ENCODE results near the gene PARD3B. TPM values are rescaled to one million over a fixed set of nuclear protein-coding genes. Genes with fewer than 3 reads are reported as not detected.

The PARD3B gene
- total RNA-seq, 2 experiments from 2014 or later: 0.23 to 0.53 TPM

DNA sequence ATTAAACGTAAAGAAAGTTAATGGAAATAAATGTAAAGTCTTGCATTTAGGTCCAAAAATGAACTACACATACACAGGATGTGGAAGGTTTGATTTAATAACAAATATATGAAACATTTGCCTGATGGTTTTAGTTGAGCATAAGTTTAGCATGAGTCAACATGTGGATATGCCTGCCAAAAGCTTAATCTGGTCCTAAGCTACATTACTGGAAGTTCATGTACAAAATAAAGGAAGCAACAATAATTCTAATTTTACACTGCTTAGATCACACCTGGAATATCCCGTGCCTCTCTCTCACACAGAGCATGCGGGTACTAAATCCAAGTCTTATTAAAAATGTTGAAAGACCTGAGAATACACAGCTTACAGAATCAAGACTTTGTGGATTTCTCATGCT lies 860.5 kb downstream of the PARD3B start:
- ChIA-PET CTCF (no interaction called here), POLR2A (no interaction called here)
- no peak for DNase-seq
- Mint-ChIP-seq H3K36me3 (ENCODE audit: low read depth) (no peaks in the 10 kb centered on the region), H3K27ac (no peak overlapping the region), H3K4me1 (no peaks in the 10 kb centered on the region), H3K27me3 (peaks cover 3% of the 10 kb centered on the region), H3K4me3 (no peak overlapping the region), H3K9me3 (no peaks in the 10 kb centered on the region)

DNA sequence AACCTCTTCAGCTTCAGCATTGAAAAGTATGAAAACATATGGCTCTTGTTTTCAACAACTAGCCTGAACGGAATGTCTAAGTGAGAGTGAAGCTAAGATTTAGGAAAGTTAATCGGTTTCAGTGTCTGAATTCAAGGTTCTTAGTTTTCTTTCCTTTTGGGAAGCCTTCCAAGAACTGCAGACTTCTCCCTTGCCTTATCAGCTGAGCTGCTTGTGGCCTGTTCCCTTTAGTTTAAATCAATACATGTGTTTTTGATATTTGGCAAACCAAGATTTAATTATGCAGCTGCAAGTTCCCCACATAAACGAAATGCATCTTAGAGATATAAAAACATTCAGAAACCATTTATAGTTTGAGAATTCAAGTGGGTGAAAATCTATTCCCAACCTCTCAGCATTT lies 862.7 kb downstream of the PARD3B start:
- Mint-ChIP-seq H3K4me1 (no peaks in the 10 kb centered on the region), H3K4me3 (no peak overlapping the region), H3K27me3 (no peaks in the 10 kb centered on the region), H3K36me3 (ENCODE audit: low read depth) (no peaks in the 10 kb centered on the region), H3K27ac (no peak overlapping the region), H3K9me3 (no peaks in the 10 kb centered on the region)
- ChIA-PET POLR2A (no interaction called here), CTCF (no interaction called here)
- no peak for DNase-seq

DNA sequence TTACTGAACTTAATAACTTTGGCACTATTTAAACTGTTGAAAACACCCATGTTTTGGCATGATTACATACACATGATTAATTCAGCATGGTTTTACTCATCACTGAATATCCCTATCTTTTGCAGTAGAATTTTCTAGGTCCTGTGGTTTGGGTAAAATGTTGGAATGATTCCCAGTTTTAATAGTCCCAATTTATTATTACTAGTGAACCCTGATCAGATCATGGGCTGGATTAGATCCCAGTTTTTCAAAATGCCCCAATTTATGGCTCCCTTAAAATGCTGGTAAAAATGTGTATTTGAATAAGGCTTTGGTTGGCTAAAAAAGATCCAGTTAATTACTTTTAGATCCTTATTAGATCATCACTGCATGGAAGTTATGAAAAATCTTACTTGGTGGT lies 863.4 kb downstream of the PARD3B start:
- Mint-ChIP-seq H3K4me3 (no peak overlapping the region), H3K4me1 (no peaks in the 10 kb centered on the region), H3K9me3 (no peaks in the 10 kb centered on the region), H3K27me3 (no peaks in the 10 kb centered on the region), H3K27ac (no peak overlapping the region), H3K36me3 (ENCODE audit: low read depth) (no peaks in the 10 kb centered on the region)
- no peak for DNase-seq
- ChIA-PET POLR2A (no interaction called here), CTCF (no interaction called here)

DNA sequence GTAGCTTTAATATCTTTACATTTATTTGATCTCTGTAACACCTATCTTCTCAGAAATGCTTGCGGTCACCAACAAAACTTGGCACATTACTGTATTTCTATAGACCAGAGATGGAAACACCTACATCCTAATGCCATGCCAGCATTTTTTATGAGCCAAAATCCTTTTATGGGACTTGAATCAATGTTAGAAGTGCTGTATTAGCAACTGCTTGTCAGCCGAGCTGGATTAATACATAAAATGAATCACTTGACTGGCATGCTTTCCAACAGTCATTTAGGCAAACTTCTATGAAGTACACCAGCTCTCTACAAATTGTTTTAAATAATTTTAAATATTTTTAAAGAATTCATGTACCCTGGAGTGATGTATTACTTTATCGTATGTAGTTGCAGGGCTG lies 864.1 kb downstream of the PARD3B start:
- ChIA-PET CTCF (no interaction called here), POLR2A (no interaction called here)
- no peaks in the 10 kb centered on the region for H3K27me3 Mint-ChIP-seq

DNA sequence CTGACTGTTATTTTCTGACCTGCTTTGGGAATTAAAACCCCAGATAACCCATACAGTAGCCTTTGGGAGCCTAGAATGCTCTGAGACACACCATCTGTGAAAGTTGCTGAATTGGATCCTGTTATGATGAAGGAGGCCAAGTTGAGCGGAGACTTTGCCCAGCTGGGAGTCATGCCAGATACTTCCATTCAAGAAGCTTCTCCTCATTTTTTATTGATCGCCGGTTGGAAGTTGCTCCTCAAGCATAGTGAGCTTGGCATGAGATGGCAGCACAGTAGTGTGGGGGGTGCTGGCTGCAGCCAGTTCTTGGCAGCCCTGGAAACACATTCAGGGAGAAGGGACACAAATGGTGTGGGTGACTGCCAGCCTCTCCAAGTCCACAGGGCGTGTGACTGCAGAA lies 866.3 kb downstream of the PARD3B start:
- CTCF ChIA-PET: no interaction called here
- no peak for DNase-seq
- H3K36me3 Mint-ChIP-seq (ENCODE audit: low read depth): no peaks in the 10 kb centered on the region
- no peaks in the 10 kb centered on the region for H3K9me3 Mint-ChIP-seq
- POLR2A ChIA-PET: no interaction called here
- H3K27ac Mint-ChIP-seq: no peak overlapping the region
- H3K27me3 Mint-ChIP-seq: no peaks in the 10 kb centered on the region
- no peaks in the 10 kb centered on the region for H3K4me1 Mint-ChIP-seq
- no peak overlapping the region for H3K4me3 Mint-ChIP-seq

More for the DNA sequence above, 864.1 kb downstream of the PARD3B start:
- no peak overlapping the region for H3K4me3 Mint-ChIP-seq
- no peaks in the 10 kb centered on the region for H3K36me3 Mint-ChIP-seq (ENCODE audit: low read depth)
- no peaks in the 10 kb centered on the region for H3K9me3 Mint-ChIP-seq
- no peak for DNase-seq
- H3K4me1 Mint-ChIP-seq: no peaks in the 10 kb centered on the region
- no peak overlapping the region for H3K27ac Mint-ChIP-seq

DNA sequence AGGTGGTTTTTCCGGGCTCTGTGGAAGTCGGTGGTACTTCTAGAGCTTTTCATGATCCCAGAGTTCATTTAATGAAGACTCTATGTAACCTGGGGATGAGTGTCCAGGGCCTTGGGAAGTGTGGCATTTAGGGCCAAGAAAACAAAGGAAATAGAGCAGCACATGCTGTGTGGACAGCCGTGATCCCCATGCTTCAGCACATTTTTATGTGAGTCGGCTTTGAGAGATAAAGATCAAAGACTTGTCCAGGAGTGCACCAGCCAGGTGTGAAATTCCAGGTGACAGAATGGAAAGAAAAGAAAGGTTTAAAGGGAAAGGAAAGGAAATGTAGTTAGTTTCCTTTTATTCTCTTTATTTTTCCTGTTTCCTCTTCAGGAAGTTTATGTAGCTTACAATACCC lies 879.1 kb downstream of the PARD3B start:
- no peak for DNase-seq
- Mint-ChIP-seq H3K4me1 (no peaks in the 10 kb centered on the region), H3K36me3 (ENCODE audit: low read depth) (no peaks in the 10 kb centered on the region), H3K27ac (no peak overlapping the region), H3K9me3 (no peaks in the 10 kb centered on the region), H3K27me3 (no peaks in the 10 kb centered on the region), H3K4me3 (no peak overlapping the region)
- ChIA-PET POLR2A (no interaction called here), CTCF (no interaction called here)

DNA sequence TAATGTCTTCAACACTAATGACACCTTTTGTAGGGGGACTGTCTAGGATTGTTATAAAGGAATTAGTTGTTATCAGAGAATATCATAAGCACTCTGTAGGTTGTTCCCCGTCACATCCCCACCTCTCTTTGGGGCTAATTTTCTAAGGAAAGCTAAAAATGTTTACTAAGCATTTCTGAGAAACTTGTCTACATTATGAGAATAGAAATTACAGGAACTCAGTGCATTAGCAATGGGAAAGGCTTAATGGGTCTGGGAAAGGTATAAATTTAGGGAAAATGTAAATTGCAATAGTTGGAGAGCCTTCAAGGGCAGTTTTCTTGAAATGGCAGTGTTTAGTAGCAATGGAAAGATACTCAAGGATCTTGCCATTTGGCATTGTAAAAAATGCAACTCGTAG lies 879.8 kb downstream of the PARD3B start:
- Mint-ChIP-seq H3K36me3 (ENCODE audit: low read depth) (no peaks in the 10 kb centered on the region), H3K27ac (no peak overlapping the region), H3K9me3 (no peaks in the 10 kb centered on the region), H3K4me3 (no peak overlapping the region), H3K4me1 (no peaks in the 10 kb centered on the region), H3K27me3 (no peaks in the 10 kb centered on the region)
- CTCF ChIA-PET: no interaction called here
- POLR2A ChIA-PET: no interaction called here
- DNase-seq: no peak

DNA sequence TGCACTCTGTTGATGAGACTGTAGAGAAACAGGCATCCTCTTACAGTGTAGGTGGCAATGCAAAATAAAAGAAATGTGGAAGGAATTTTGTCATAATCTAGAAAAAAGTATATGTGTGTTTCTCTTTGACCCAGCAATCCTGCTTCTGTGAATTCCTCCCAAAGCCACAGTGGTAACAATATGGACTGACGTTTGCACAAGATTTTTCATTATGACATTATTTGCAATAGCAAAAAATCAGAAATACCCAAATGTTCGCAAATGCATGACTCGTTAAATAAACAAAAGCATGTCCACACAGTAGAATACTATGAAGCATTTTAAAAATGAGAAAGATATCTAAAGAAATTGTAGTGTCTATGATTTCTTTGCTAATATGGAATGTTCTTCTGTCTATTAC lies 881.8 kb downstream of the PARD3B start:
- ChIA-PET CTCF (no interaction called here), POLR2A (no interaction called here)
- no peak overlapping the region for H3K4me3 Mint-ChIP-seq
- no peak overlapping the region for H3K27ac Mint-ChIP-seq
- no peaks in the 10 kb centered on the region for H3K4me1 Mint-ChIP-seq
- DNase-seq: no peak
- no peaks in the 10 kb centered on the region for H3K27me3 Mint-ChIP-seq
- H3K36me3 Mint-ChIP-seq (ENCODE audit: low read depth): no peaks in the 10 kb centered on the region
- H3K9me3 Mint-ChIP-seq: no peaks in the 10 kb centered on the region

DNA sequence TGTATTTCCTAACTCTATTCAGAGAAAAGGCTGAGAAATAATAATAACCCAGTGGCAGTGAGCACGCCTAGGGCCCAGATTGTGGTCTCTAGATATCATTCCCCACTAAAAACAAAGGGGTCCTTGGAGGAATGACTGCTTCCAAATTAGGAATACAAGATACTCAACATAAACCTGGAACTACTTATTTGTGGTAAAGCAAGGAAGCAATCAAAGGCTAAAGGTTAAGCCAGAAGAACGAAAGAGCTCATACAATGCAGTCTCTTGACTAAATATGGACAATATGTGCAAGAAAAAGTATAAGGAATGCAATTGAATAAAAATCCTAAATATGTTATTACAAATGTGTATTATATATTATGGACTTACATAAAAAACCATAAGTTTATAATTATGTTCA lies 883.5 kb downstream of the PARD3B start:
- ChIA-PET CTCF (no interaction called here), POLR2A (no interaction called here)
- no peaks in the 10 kb centered on the region for H3K36me3 Mint-ChIP-seq (ENCODE audit: low read depth)
- no peaks in the 10 kb centered on the region for H3K9me3 Mint-ChIP-seq
- no peak for DNase-seq
- no peaks in the 10 kb centered on the region for H3K4me1 Mint-ChIP-seq
- H3K4me3 Mint-ChIP-seq: no peak overlapping the region
- H3K27me3 Mint-ChIP-seq: no peaks in the 10 kb centered on the region
- no peak overlapping the region for H3K27ac Mint-ChIP-seq

DNA sequence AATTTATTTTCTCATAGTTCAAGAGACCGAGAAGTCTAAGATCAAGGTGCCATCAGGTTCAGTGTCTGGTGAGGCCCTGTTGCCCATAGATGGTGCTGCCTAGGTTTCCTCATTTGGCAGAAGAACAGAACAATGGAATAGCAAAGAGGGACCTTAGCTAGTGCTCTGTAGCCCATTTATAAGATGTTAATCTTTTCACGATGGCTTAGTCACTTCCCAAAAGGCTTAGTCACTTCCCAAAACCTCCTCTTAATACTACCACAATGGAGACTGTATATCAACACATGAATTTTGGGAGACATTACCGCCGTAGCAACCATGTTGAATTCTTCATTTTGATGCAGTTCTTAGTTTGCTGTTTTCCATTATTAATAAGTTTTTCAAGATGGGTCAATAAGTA lies 890.7 kb downstream of the PARD3B start:
- CTCF ChIA-PET: no interaction called here

DNA sequence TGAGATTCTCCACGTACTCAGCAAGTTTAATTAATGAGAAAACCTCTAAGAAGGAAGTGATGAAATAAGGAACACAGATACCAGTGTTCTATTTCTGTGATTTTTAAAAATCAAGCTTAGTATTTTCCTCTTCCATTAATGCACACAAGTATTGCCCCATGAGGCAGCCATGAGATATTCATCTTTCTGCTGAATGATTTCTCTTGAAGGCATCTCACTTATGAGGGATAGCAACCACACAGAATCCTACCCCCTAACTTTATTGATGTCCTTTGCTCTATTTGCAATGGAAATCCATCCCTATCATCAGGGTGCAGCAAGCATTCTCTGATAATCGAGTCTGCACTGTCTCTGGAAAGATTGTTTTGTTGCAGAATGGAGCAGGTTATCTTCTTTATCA lies 893.0 kb downstream of the PARD3B start:
- POLR2A ChIA-PET: no interaction called here
- H3K4me3 Mint-ChIP-seq: no peak overlapping the region
- no peaks in the 10 kb centered on the region for H3K36me3 Mint-ChIP-seq (ENCODE audit: low read depth)
- DNase-seq: no peak
- no peak overlapping the region for H3K27ac Mint-ChIP-seq
- CTCF ChIA-PET: no interaction called here
- no peaks in the 10 kb centered on the region for H3K9me3 Mint-ChIP-seq
- H3K4me1 Mint-ChIP-seq: no peaks in the 10 kb centered on the region
- H3K27me3 Mint-ChIP-seq: no peaks in the 10 kb centered on the region

More for the DNA sequence above, 890.7 kb downstream of the PARD3B start:
- Mint-ChIP-seq H3K27ac (no peak overlapping the region), H3K4me3 (no peak overlapping the region), H3K27me3 (no peaks in the 10 kb centered on the region), H3K36me3 (ENCODE audit: low read depth) (no peaks in the 10 kb centered on the region), H3K4me1 (no peaks in the 10 kb centered on the region), H3K9me3 (no peaks in the 10 kb centered on the region)
- DNase-seq: no peak
- POLR2A ChIA-PET: no interaction called here

DNA sequence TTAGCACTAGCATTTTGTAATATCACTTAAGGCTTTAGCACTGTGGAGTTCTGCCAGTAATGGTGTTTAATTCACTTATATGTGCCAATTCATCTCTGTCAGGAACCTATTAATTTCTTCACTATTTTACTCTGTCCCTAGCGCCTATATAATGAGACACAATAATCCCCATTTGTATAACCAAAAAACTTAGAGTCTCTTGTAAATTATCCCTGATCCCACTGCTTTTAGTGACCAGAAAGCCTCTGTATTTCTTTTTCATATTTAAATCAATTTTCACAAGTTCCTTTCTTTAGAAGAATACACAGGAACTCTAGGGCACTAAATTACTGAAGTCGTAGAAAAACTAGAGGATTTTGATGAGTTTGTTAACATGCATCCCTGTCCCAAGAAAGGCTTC lies 894.3 kb downstream of the PARD3B start:
- Mint-ChIP-seq H3K27ac (no peak overlapping the region), H3K9me3 (no peaks in the 10 kb centered on the region), H3K27me3 (no peaks in the 10 kb centered on the region), H3K36me3 (ENCODE audit: low read depth) (no peaks in the 10 kb centered on the region), H3K4me1 (no peaks in the 10 kb centered on the region), H3K4me3 (no peak overlapping the region)
- ChIA-PET POLR2A (no interaction called here), CTCF (no interaction called here)
- DNase-seq: no peak

DNA sequence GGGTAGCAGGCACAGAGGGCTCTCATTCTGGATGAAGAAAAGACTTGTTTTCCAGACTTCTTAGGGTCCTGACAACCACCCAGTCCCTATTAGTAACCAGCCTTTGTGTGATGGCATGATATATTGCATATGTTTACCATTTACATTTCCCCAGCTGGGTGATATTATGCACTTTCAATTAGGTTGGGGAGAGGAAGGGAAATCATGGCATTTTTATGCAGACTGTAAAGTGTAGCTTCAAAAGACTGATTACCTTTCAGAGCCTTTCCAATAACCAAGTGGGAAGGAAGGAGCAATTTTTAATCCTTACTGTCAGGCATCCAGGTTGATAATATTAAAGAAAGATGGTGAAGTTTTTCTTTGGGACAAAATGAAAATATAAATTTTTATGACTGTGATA lies 896.2 kb downstream of the PARD3B start:
- no peaks in the 10 kb centered on the region for H3K36me3 Mint-ChIP-seq (ENCODE audit: low read depth)
- H3K27me3 Mint-ChIP-seq: no peaks in the 10 kb centered on the region
- ChIA-PET POLR2A (no interaction called here), CTCF (no interaction called here)
- DNase-seq: no peak
- H3K27ac Mint-ChIP-seq: no peak overlapping the region
- H3K9me3 Mint-ChIP-seq: no peaks in the 10 kb centered on the region
- H3K4me3 Mint-ChIP-seq: no peak overlapping the region
- no peaks in the 10 kb centered on the region for H3K4me1 Mint-ChIP-seq

DNA sequence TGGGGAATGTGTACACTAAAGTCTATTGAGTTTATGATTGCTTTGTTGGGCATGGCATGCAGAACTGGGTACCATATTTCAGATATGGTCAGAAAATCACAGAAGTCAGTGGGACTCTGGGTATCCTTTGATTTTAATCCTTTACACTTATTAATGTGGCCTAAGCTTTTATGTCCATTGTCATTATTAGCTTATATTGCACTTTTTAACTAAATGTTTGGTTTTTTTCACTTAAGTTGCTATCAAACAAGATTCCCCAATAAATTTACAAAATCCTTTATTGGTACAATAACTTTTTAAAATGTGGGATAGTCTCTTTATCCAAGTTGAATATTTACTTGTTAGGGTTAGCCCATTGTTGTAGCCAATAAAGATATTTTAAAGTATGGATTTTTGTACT lies 902.9 kb downstream of the PARD3B start:
- CTCF ChIA-PET: no interaction called here
- POLR2A ChIA-PET: no interaction called here
- no peak overlapping the region for H3K4me3 Mint-ChIP-seq
- H3K27me3 Mint-ChIP-seq: no peaks in the 10 kb centered on the region
- no peak overlapping the region for H3K27ac Mint-ChIP-seq
- no peaks in the 10 kb centered on the region for H3K9me3 Mint-ChIP-seq
- no peaks in the 10 kb centered on the region for H3K4me1 Mint-ChIP-seq
- no peaks in the 10 kb centered on the region for H3K36me3 Mint-ChIP-seq (ENCODE audit: low read depth)
- no peak for DNase-seq

DNA sequence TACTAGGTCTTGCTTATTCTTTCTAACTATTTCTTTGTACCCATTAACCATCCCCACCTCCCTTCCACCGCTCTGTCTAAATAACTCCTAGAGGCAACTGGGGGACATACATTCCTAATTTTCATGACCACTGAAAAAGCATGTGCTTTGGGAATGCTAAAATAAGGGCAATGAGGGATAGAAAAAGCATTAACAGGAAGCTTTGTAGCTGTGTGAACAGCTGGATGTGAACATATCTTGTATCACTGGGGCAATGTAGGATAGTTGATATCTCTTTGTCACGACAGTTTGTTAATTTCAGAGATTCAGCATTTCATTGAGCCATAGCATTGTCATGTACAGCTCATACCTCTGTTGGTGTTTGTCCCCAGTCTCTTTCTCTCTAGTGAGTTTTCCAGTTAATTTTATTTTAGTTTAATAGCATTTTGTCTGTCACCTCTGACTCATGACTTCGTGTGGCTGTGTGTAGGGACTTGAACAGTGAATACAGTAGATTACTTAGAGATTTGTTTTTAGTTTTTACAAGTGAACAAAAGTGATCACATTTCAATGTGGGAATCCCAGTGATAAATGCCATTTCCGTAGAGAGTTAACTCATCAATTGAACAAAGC lies 906.7 kb downstream of the PARD3B start:
- ChIA-PET CTCF (no interaction called here), POLR2A (no interaction called here)
- H3K27ac Mint-ChIP-seq: no peak overlapping the region
- H3K9me3 Mint-ChIP-seq: no peaks in the 10 kb centered on the region
- no peaks in the 10 kb centered on the region for H3K36me3 Mint-ChIP-seq (ENCODE audit: low read depth)
- no peaks in the 10 kb centered on the region for H3K4me1 Mint-ChIP-seq
- no peaks in the 10 kb centered on the region for H3K27me3 Mint-ChIP-seq
- H3K4me3 Mint-ChIP-seq: no peak overlapping the region
- no peak for DNase-seq
